ENCODE measurements around the gene ACSL3.

- TF ChIP-seq CTCF (IDR thresholded peaks at IDR 0.05): no peak
- no peak for TF ChIP-seq POLR2A (IDR thresholded peaks at IDR 0.05)
These were observed 124.1 kb downstream of the ACSL3 start for GRCh38 chr2:222984908-222985307.
